ENCODE measurements around the gene MARCHF11. TPM values are rescaled to one million over a fixed set of nuclear protein-coding genes. Genes with fewer than 3 reads are reported as not detected.

MARCHF11 gene
- total RNA-seq, 1 experiment from 2014 or later: not detected

GRCh38 chr5:16095612-16096011, 84.0 kb downstream of the MARCHF11 start:
- Histone ChIP-seq H3K4me1 (ENCODE audit: control insufficient read depth in 1 of 2, insufficient read depth in 2 of 2, low read length in 2 of 2) (no peaks in the 10 kb centered on the region), H3K4me3 (replicated peaks in 1 of 2; ENCODE audit: low read depth in 1 of 2, low read length in 2 of 2) (no peak overlapping the region), H3K9ac (ENCODE audit: low read length) (no peak overlapping the region), H2AFZ (ENCODE audit: low read depth, low read length, poor library complexity, severe bottlenecking) (no peak overlapping the region), H3K4me2 (ENCODE audit: low read length) (no peak overlapping the region), H3K9me2 (ENCODE audit: insufficient read depth) (no peaks in the 10 kb centered on the region), H3K27ac (ENCODE audit: low read depth, low read length) (no peak overlapping the region), H3K36me3 (ENCODE audit: control insufficient read depth in 1 of 2, insufficient read depth in 2 of 2, low read length in 2 of 2) (no peaks in the 10 kb centered on the region), H3K27me3 (ENCODE audit: insufficient read depth, low read length) (no peaks in the 10 kb centered on the region), H4K20me1 (ENCODE audit: insufficient read depth) (no peaks in the 10 kb centered on the region), H3K9me3 (ENCODE audit: control insufficient read depth in 1 of 2, insufficient read depth in 1 of 2, low read depth in 1 of 2, low read length in 2 of 2) (peaks cover 0 to 19% of the 10 kb centered on the region in 2 experiments; a peak in 2 of 4 replicates), H3K79me2 (ENCODE audit: insufficient read depth, low read length) (no peaks in the 10 kb centered on the region)
- no peak for TF ChIP-seq YY1 (IDR thresholded peaks at IDR 0.05; ENCODE audit: extremely low read depth, insufficient replicate concordance, low read depth, low read length)
- no peak for TF ChIP-seq EZH2 (IDR thresholded peaks at IDR 0.05)
- no peak for TF ChIP-seq EGR1 (IDR thresholded peaks at IDR 0.05; ENCODE audit: low read depth)
- TF ChIP-seq ATF3 (IDR thresholded peaks at IDR 0.05): no peak
- RAD21 ChIA-PET (ENCODE audit: low non-redundant PET in 1 of 2, low total read pairs in 2 of 2, uncharacterized antibody in 2 of 2, unreplicated experiment in 2 of 2): no interaction called here
- ATAC-seq: no peak
- intact Hi-C loops (cut with micrococcal nuclease): no loop called here
- BruUV-seq (replicated peaks): no TSS peak
- CTCF ChIA-PET: no interaction called here
- DNase-seq (ENCODE audit: low read depth, low spot score): no peak
- POLR2A ChIA-PET: no interaction called here

DNA sequence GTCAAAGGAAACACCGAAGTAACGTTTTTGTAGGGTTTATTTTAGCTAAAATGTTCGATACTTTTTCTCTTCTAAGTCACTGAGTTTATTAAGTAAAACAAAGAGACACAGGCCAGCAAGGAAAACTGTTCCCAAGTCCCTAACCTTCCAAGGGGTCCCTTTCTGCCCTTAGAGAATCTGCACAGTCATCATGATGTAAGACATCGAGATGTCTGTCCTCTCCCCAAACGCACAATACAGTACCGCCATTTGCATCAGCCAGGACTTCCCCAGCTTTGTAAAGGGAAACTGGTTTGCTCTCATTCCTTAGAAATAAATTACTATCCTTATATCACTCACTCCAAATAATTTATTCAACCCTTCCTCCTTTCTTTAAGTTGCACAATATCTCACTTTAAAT, 89.3 kb downstream of the MARCHF11 start:
- no peaks in the 10 kb centered on the region for H3K79me2 ChIP-seq (ENCODE audit: insufficient read depth, low read length)
- no peak overlapping the region for H3K9ac ChIP-seq (ENCODE audit: low read length)
- no peak for ATAC-seq
- H3K36me3 ChIP-seq (ENCODE audit: control insufficient read depth in 1 of 2, insufficient read depth in 2 of 2, low read length in 2 of 2): no peaks in the 10 kb centered on the region
- H3K9me3 ChIP-seq (ENCODE audit: control insufficient read depth in 1 of 2, insufficient read depth in 1 of 2, low read depth in 1 of 2, low read length in 2 of 2): peaks cover 0 to 19% of the 10 kb centered on the region in 2 experiments; a peak in 2 of 4 replicates
- no peaks in the 10 kb centered on the region for H4K20me1 ChIP-seq (ENCODE audit: insufficient read depth)
- RAD21 ChIA-PET (ENCODE audit: low non-redundant PET in 1 of 2, low total read pairs in 2 of 2, uncharacterized antibody in 2 of 2, unreplicated experiment in 2 of 2): no interaction called here
- no peak overlapping the region for H3K27ac ChIP-seq (ENCODE audit: low read depth, low read length)
- H3K4me3 ChIP-seq (replicated peaks in 1 of 2; ENCODE audit: low read depth in 1 of 2, low read length in 2 of 2): no peak overlapping the region
- no TSS peak for BruUV-seq (replicated peaks)
- no peak overlapping the region for H3K4me2 ChIP-seq (ENCODE audit: low read length)
- H3K9me2 ChIP-seq (ENCODE audit: insufficient read depth): no peaks in the 10 kb centered on the region
- no peak overlapping the region for H2AFZ ChIP-seq (ENCODE audit: low read depth, low read length, poor library complexity, severe bottlenecking)
- DNase-seq (ENCODE audit: low read depth, low spot score): no peak
- POLR2A ChIA-PET: no interaction called here
- intact Hi-C loops (cut with micrococcal nuclease): no loop called here
- CTCF ChIA-PET: no interaction called here
- H3K27me3 ChIP-seq (ENCODE audit: insufficient read depth, low read length): no peaks in the 10 kb centered on the region
- no peaks in the 10 kb centered on the region for H3K4me1 ChIP-seq (ENCODE audit: control insufficient read depth in 1 of 2, insufficient read depth in 2 of 2, low read length in 2 of 2)
- TF ChIP-seq CBX3 (IDR thresholded peaks at IDR 0.05; ENCODE audit: low read depth) (no peak), POLR2A (IDR thresholded peaks at IDR 0.05; ENCODE audit: borderline replicate concordance, extremely low read depth, insufficient read depth, insufficient read length) (no peak), SRF (IDR thresholded peaks at IDR 0.05; ENCODE audit: low read depth) (no peak), SIN3A (IDR thresholded peaks at IDR 0.05; ENCODE audit: low read depth) (no peak), CEBPB (IDR thresholded peaks at IDR 0.05; ENCODE audit: low read depth) (no peak), ATF3 (IDR thresholded peaks at IDR 0.05) (no peak), RAD21 (IDR thresholded peaks at IDR 0.05; ENCODE audit: low read depth) (no peak), SP1 (IDR thresholded peaks at IDR 0.05; ENCODE audit: low read depth) (no peak), YY1 (IDR thresholded peaks at IDR 0.05; ENCODE audit: extremely low read depth, insufficient replicate concordance, low read depth, low read length) (no peak), EGR1 (IDR thresholded peaks at IDR 0.05; ENCODE audit: low read depth) (no peak), EZH2 (IDR thresholded peaks at IDR 0.05) (no peak), ZBTB33 (IDR thresholded peaks at IDR 0.05; ENCODE audit: extremely low read depth, insufficient replicate concordance, low read length) (no peak), POLR2AphosphoS5 (IDR thresholded peaks at IDR 0.05; ENCODE audit: low read depth, low read length) (no peak)
- TF ChIP-seq, protein P1, sequence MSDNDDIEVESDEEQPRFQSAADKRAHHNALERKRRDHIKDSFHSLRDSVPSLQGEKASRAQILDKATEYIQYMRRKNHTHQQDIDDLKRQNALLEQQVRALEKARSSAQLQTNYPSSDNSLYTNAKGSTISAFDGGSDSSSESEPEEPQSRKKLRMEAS (IDR thresholded peaks at IDR 0.05): no peak
- TF ChIP-seq, protein P2, sequence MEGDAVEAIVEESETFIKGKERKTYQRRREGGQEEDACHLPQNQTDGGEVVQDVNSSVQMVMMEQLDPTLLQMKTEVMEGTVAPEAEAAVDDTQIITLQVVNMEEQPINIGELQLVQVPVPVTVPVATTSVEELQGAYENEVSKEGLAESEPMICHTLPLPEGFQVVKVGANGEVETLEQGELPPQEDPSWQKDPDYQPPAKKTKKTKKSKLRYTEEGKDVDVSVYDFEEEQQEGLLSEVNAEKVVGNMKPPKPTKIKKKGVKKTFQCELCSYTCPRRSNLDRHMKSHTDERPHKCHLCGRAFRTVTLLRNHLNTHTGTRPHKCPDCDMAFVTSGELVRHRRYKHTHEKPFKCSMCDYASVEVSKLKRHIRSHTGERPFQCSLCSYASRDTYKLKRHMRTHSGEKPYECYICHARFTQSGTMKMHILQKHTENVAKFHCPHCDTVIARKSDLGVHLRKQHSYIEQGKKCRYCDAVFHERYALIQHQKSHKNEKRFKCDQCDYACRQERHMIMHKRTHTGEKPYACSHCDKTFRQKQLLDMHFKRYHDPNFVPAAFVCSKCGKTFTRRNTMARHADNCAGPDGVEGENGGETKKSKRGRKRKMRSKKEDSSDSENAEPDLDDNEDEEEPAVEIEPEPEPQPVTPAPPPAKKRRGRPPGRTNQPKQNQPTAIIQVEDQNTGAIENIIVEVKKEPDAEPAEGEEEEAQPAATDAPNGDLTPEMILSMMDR (IDR thresholded peaks at IDR 0.05 in 2 of 3, conservative IDR thresholded peaks at IDR 0.05 in 1 of 3; ENCODE audit: borderline replicate concordance in 1 of 3, insufficient read depth in 1 of 3, low read depth in 2 of 3, low read length in 2 of 3): no peak

All from HCT116 (cell line).